Progenitor cell of endocrine pancreas (in vitro differentiated cells): ENCODE measurements around the gene SPINT4. TPM values are rescaled to one million over a fixed set of nuclear protein-coding genes. Genes with fewer than 3 reads are reported as not detected.
"Not testable (repeated sequence)": the region's sequence is repeated elsewhere in the genome, so short reads cannot be mapped to it uniquely, and the experiment has no call there.

Source experiments
- DNase-seq: peaks from one replicate; pipeline ENCODE4 v3.0.0; 2021; ENCODE audit warnings: low spot score; ENCODE audit not compliant: unreplicated experiment
- H3K27ac Mint-ChIP-seq: 2 replicates; pipeline ENCODE4 v1.8.0; 2021; ENCODE audit warnings: mild to moderate bottlenecking, moderate library complexity, mixed read lengths
- H3K27me3 Mint-ChIP-seq: 2 replicates; pipeline ENCODE4 v1.8.0; 2021; ENCODE audit warnings: mixed read lengths
- H3K36me3 Mint-ChIP-seq: 2 replicates; pipeline ENCODE4 v1.8.0; 2022; ENCODE audit warnings: mixed read lengths; ENCODE audit not compliant: insufficient read depth
- H3K4me1 Mint-ChIP-seq: 2 replicates; pipeline ENCODE4 v1.8.0; 2021; ENCODE audit warnings: low read depth, mixed read lengths
- H3K4me3 Mint-ChIP-seq: 2 replicates; pipeline ENCODE4 v1.8.0; 2021; ENCODE audit warnings: low read depth, mild to moderate bottlenecking, moderate library complexity, mixed read lengths
- H3K9me3 Mint-ChIP-seq: 2 replicates; pipeline ENCODE4 v1.8.0; 2021; ENCODE audit warnings: low read depth, mixed read lengths
- CTCF ChIP-seq: fragments of 200-600 bp; sonication (generic); IDR thresholded peaks from one replicate; pipeline ENCODE4 v1.5.0; 2021; ENCODE audit warnings: antibody characterized with exemption, mild to moderate bottlenecking; ENCODE audit not compliant: unreplicated experiment
- long read RNA-seq: library from polyadenylated mRNA; unstranded; transcript quantifications from one replicate; pipeline ENCODE4 v2.0.0, GENCODE V29; 2020
- total RNA-seq: library from RNA; stranded (reverse); gene quantifications from 2 replicates; pipeline ENCODE4 v1.2.1, GENCODE V29; 2021

The SPINT4 gene
- total RNA-seq, result not detected in 2 replicates
- long read RNA-seq, result 0 reads

GRCh38 chr20:45722047-45722446 lies at the start of gene SPINT4:
TSS of gene SPINT4 (plus strand) at chr20:45722347. CDS start at chr20:45722368, 21 bp downstream.
- H3K27me3 Mint-ChIP-seq, result peaks cover 9% of the 10 kb centered on the region
- DNase-seq, result no peak
- H3K4me3 Mint-ChIP-seq, result no peak within 1 kb of the TSS
- no peak for TF ChIP-seq CTCF
- no peaks in the 10 kb centered on the region for H3K36me3 Mint-ChIP-seq
- H3K4me1 Mint-ChIP-seq, result no peaks in the 10 kb centered on the region
- H3K9me3 Mint-ChIP-seq, result peaks cover 10% of the 10 kb centered on the region
- H3K27ac Mint-ChIP-seq, result no peak within 1 kb of the TSS

- Mint-ChIP-seq H3K9me3 (peaks cover 16% of the 10 kb centered on the region), H3K27me3 (no peaks in the 10 kb centered on the region), H3K4me3 (no peak overlapping the region), H3K27ac (no peak overlapping the region), H3K36me3 (no peaks in the 10 kb centered on the region), H3K4me1 (no peaks in the 10 kb centered on the region)
- DNase-seq, result no peak
- TF ChIP-seq CTCF, result no peak
Observed at GRCh38 chr20:45672765-45673164, 49.4 kb upstream of the SPINT4 start.

GRCh38 chr20:45679650-45680049 lies 42.5 kb upstream of the SPINT4 start:
- Mint-ChIP-seq H3K4me1 (no peaks in the 10 kb centered on the region), H3K27me3 (peaks cover 5% of the 10 kb centered on the region), H3K4me3 (no peak overlapping the region), H3K9me3 (peaks cover 15% of the 10 kb centered on the region), H3K27ac (no peak overlapping the region), H3K36me3 (no peaks in the 10 kb centered on the region)
- no peak for TF ChIP-seq CTCF
- no peak for DNase-seq

GRCh38 chr20:45685896-45686295 lies 36.3 kb upstream of the SPINT4 start:
- no peak for TF ChIP-seq CTCF
- no peak for DNase-seq
- Mint-ChIP-seq H3K9me3 (peaks cover 3% of the 10 kb centered on the region), H3K27me3 (peaks cover 10% of the 10 kb centered on the region), H3K4me1 (no peaks in the 10 kb centered on the region), H3K36me3 (no peaks in the 10 kb centered on the region), H3K4me3 (no peak overlapping the region), H3K27ac (no peak overlapping the region)

GRCh38 chr20:45693346-45693745 lies 28.8 kb upstream of the SPINT4 start:
- not testable (repeated sequence) for H3K36me3 Mint-ChIP-seq, H3K4me3 Mint-ChIP-seq, H3K4me1 Mint-ChIP-seq, H3K27me3 Mint-ChIP-seq, DNase-seq, H3K27ac Mint-ChIP-seq
- H3K9me3 Mint-ChIP-seq, result peaks cover 11% of the 10 kb centered on the region

GRCh38 chr20:45695496-45695895 lies 26.7 kb upstream of the SPINT4 start:
- no peak overlapping the region for H3K27ac Mint-ChIP-seq

More at GRCh38 chr20:45695496-45695895, 26.7 kb upstream of the SPINT4 start:
- no peaks in the 10 kb centered on the region for H3K27me3 Mint-ChIP-seq
- no peaks in the 10 kb centered on the region for H3K4me1 Mint-ChIP-seq
- TF ChIP-seq CTCF, result no peak
- H3K36me3 Mint-ChIP-seq, result no peaks in the 10 kb centered on the region
- H3K9me3 Mint-ChIP-seq, result peaks cover 11% of the 10 kb centered on the region
- no peak overlapping the region for H3K4me3 Mint-ChIP-seq
- no peak for DNase-seq
